Measurements from ENCODE around the gene RARRES2.
A peak's percentile ranks its signal among the peaks of the same experiment; 100 is the strongest.

RARRES2 gene

DNA sequence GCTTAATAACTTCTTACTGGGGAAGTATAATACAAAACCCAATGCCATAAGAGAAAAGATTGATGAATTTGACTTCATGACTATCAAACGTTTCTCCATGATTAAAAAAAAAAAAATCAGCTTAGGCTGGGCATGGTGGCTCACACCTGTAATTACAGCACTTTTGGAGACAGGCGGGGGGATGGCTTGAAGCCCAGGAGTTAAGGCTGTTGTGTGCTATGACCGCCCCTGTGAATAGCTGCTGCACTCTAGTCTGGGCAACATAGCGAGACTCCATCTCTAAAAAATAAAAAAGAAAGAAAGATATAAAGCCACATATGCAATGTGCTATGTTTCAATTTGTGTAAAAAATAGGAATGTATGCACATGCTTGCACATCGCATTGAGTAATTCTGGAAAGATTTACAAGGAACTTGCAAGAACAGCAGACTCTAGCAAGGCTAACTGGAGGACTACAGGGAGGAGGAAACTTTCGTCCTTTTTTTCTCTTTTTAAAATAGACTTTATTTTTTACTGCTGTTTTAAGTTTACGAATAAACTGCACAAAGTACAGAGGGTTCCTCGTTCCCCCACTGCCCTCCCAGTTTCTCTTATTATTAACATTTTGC lies 10.3 kb upstream of the RARRES2 start:
- no peak for DNase-seq (ENCODE audit: extremely low spot score)
- ChIA-PET POLR2A (no interaction called here), CTCF (no interaction called here)
- peak; percentile 51; the same call in 1 of the 2 replicates for TF ChIP-seq ZNF384 (IDR thresholded peaks at IDR 0.05)
- TF ChIP-seq FOXM1 (IDR thresholded peaks at IDR 0.05; ENCODE audit: borderline replicate concordance): no peak

DNA sequence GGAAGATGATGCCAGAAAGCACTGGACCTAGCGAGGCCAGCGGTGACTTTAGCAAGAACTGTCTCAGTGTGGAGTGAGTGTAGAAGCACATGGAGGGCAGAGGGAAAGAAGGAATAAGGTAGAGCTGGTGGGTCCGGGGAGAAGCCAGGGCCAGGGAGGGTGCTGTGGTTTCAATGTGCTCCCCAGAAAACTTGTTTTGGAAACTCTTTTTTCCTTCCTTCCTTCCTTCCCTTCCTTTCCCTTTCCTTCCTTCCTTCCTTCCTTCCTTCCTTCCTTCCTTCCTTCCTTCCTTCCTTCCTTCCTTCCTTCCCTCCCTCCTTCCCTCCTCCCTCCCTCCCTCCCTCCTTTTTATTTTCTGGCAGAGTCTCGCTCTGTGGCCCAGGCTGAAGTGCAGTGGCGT lies 5.5 kb upstream of the RARRES2 start:
- CTCF ChIA-PET: interaction anchor here (1.4 kb wide), 1 partner anchor 15 kb away, joined by 3 read pairs; no protein-coding TSS in a partner anchor
- DNase-seq (ENCODE audit: extremely low spot score): no peak
- POLR2A ChIA-PET: interaction anchor here (1.2 to 1.5 kb wide), 2 partner anchors 22 to 24 kb away, joined by 3 to 4 read pairs; partner anchors contain the start of genes ACTR3C, LRRC61 and REPIN1
- TF ChIP-seq FOXM1 (IDR thresholded peaks at IDR 0.05; ENCODE audit: borderline replicate concordance): no peak
- TF ChIP-seq ELF4 (IDR thresholded peaks at IDR 0.05): no peak

DNA sequence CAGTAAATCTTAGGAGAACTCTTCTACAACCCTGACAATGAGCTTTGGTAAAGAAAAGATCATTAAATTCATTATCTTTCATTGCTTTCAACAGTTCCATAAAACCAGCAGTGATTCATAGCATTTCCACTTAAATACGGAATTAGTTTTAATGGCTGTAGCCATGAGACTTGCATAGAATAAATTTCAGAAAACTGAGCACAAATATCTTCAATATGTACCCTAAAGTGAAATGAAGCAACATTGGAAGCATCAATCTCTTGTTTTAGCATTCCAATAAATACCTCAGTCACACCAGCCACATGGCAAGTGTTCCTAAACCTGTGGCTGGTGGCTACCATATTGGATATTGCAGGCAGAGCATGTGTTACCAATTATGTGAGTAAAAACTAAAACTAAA lies 3.6 kb upstream of the RARRES2 start:
- TF ChIP-seq FOXA1 (IDR thresholded peaks at IDR 0.05) (no peak), CTBP1 (IDR thresholded peaks at IDR 0.05; ENCODE audit: borderline replicate concordance) (no peak), ELF4 (IDR thresholded peaks at IDR 0.05) (no peak), FOXM1 (IDR thresholded peaks at IDR 0.05; ENCODE audit: borderline replicate concordance) (no peak), HDGF (IDR thresholded peaks at IDR 0.05; ENCODE audit: borderline replicate concordance) (no peak), L3MBTL2 (conservative IDR thresholded peaks at IDR 0.05) (no peak), LEF1 (IDR thresholded peaks at IDR 0.05; ENCODE audit: borderline replicate concordance) (no peak)
- CTCF ChIA-PET: no interaction called here
- POLR2A ChIA-PET: interaction anchor here (0.6 kb wide), 1 partner anchor 516 kb away, joined by 4 read pairs; no protein-coding TSS in a partner anchor
- no peak for DNase-seq (ENCODE audit: extremely low spot score)

DNA sequence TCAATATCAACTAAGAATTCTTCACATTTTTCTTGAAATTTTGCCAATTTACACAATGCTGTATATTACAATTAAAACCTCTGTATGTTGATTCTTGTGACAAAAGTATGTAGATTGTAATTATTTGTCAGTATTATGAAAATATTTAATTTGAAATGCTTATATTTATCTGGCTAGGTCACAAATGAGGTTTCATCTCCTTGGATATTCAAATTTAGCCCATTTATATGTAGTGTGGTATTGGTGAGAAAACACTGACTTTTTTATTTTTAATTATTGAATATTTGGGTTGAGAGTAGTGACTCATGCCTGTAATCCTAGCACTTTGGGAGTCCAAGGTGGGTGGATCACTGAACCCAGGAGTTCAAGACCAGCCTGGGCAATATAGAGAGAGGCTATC lies 2.9 kb upstream of the RARRES2 start:
- DNase-seq (ENCODE audit: extremely low spot score): no peak
- POLR2A ChIA-PET: interaction anchor here (0.6 kb wide), 1 partner anchor 516 kb away, joined by 4 read pairs; no protein-coding TSS in a partner anchor
- TF ChIP-seq LEF1 (IDR thresholded peaks at IDR 0.05; ENCODE audit: borderline replicate concordance) (no peak), HDGF (IDR thresholded peaks at IDR 0.05; ENCODE audit: borderline replicate concordance) (no peak), FOXK2 (IDR thresholded peaks at IDR 0.05) (no peak), L3MBTL2 (conservative IDR thresholded peaks at IDR 0.05) (no peak), SP1 (IDR thresholded peaks at IDR 0.05) (no peak), ELF4 (IDR thresholded peaks at IDR 0.05) (no peak), SUZ12 (IDR thresholded peaks at IDR 0.05) (no peak), ZNF384 (IDR thresholded peaks at IDR 0.05) (no peak), TARDBP (IDR thresholded peaks at IDR 0.05) (no peak), NFRKB (IDR thresholded peaks at IDR 0.05) (no peak), CTBP1 (IDR thresholded peaks at IDR 0.05; ENCODE audit: borderline replicate concordance) (no peak), BHLHE40 (IDR thresholded peaks at IDR 0.05; ENCODE audit: borderline replicate concordance) (no peak), FOXM1 (IDR thresholded peaks at IDR 0.05; ENCODE audit: borderline replicate concordance) (no peak), ARNT (IDR thresholded peaks at IDR 0.05) (no peak)
- TF ChIP-seq, protein P1, sequence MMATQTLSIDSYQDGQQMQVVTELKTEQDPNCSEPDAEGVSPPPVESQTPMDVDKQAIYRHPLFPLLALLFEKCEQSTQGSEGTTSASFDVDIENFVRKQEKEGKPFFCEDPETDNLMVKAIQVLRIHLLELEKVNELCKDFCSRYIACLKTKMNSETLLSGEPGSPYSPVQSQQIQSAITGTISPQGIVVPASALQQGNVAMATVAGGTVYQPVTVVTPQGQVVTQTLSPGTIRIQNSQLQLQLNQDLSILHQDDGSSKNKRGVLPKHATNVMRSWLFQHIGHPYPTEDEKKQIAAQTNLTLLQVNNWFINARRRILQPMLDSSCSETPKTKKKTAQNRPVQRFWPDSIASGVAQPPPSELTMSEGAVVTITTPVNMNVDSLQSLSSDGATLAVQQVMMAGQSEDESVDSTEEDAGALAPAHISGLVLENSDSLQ (IDR thresholded peaks at IDR 0.05): no peak
- CTCF ChIA-PET: no interaction called here

DNA sequence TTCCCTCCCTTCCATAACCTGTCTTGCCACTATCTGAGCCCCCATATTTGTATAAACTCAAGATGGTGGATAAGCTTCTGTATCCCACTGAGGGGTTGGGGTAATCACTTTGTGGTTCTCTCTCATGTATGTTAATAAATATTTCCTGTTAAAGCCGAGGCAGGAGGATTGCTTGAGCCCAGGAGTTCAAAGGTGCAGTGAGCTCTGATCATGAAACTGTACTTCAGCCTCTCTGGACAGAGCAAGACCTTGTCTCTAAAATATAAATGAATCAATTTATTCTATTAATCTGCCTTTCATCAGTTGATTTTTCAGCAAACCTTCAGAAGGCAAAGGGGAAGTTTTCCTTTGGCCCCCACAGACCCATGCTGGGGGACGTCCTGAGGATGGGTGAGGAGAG lies 1.8 kb upstream of the RARRES2 start:
- ChIA-PET CTCF (no interaction called here), POLR2A (interaction anchor here (0.7 to 1.2 kb wide), 2 partner anchors 10 to 12 kb away, joined by 3 read pairs; no protein-coding TSS in a partner anchor)
- TF ChIP-seq FOXM1 (IDR thresholded peaks at IDR 0.05; ENCODE audit: borderline replicate concordance) (no peak), BHLHE40 (IDR thresholded peaks at IDR 0.05; ENCODE audit: borderline replicate concordance) (no peak), CTBP1 (IDR thresholded peaks at IDR 0.05; ENCODE audit: borderline replicate concordance) (no peak), FOXK2 (IDR thresholded peaks at IDR 0.05) (no peak), L3MBTL2 (conservative IDR thresholded peaks at IDR 0.05) (no peak), ZNF384 (IDR thresholded peaks at IDR 0.05) (no peak), SP1 (IDR thresholded peaks at IDR 0.05) (no peak), NFRKB (IDR thresholded peaks at IDR 0.05) (no peak), FOXA1 (IDR thresholded peaks at IDR 0.05) (no peak), ARNT (IDR thresholded peaks at IDR 0.05) (no peak), SUZ12 (IDR thresholded peaks at IDR 0.05) (no peak), TARDBP (IDR thresholded peaks at IDR 0.05) (no peak), HDGF (IDR thresholded peaks at IDR 0.05; ENCODE audit: borderline replicate concordance) (no peak), LEF1 (IDR thresholded peaks at IDR 0.05; ENCODE audit: borderline replicate concordance) (no peak), ELF4 (IDR thresholded peaks at IDR 0.05) (no peak)
- TF ChIP-seq, protein P1 (IDR thresholded peaks at IDR 0.05): no peak
- no peak for DNase-seq (ENCODE audit: extremely low spot score)

DNA sequence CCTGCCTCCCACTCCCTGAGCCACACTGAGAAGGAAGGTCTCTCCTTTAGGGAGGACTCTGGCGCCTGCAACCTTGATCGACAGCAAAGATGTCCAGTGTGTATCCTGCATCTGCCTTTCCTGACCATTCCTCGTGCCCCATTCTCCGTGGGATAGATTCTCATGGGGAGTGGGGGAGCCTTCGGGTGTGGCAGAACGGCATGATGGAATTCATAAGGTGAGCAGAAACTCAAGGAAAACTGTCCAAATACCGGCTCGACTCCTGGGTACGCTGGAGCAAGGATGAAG lies 636 bp upstream of the RARRES2 start:
- TF ChIP-seq, protein P1 (IDR thresholded peaks at IDR 0.05): no peak
- TF ChIP-seq LEF1 (IDR thresholded peaks at IDR 0.05; ENCODE audit: borderline replicate concordance) (no peak), FOXA1 (IDR thresholded peaks at IDR 0.05) (no peak), ARNT (IDR thresholded peaks at IDR 0.05) (no peak), TARDBP (IDR thresholded peaks at IDR 0.05) (no peak), FOXK2 (IDR thresholded peaks at IDR 0.05) (no peak)
- ChIA-PET CTCF (no interaction called here), POLR2A (no interaction called here)
- DNase-seq (ENCODE audit: extremely low spot score): no peak

DNA sequence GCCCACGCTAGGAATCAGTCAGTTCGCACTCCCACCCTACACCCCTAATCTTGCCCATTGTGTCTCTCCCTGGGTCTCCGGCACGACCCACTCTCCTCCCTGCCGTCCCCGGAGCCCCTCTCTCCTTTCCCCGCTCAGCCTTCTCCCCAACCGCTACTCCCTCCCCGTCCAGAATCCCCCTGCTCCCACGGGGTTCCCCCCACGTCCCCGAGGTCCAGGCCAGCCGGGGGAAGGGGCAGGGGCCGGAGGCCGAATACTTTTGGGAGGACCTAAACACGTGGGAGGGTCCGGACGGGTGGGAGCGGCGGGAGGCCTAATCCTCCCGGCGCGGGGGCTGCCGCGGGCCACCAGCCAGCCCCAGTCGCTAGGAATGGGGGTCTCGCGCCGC lies 560 bp downstream of the RARRES2 start:
- TF ChIP-seq FOXK2 (IDR thresholded peaks at IDR 0.05) (no peak), FOXM1 (IDR thresholded peaks at IDR 0.05; ENCODE audit: borderline replicate concordance) (no peak), L3MBTL2 (conservative IDR thresholded peaks at IDR 0.05) (no peak)
- no peak for DNase-seq (ENCODE audit: extremely low spot score)
- ChIA-PET CTCF (no interaction called here), POLR2A (no interaction called here)

Measured in HEK293T (cell line).